ENCODE measurements around the gene STAT1. TPM values are rescaled to one million over a fixed set of nuclear protein-coding genes. Genes with fewer than 3 reads are reported as not detected.

Gene STAT1
- total and polyA plus RNA-seq, 4 donors: 21.6 to 80.1 (median 74.1) TPM

GRCh38 chr2:190994148-190994547, 19.8 kb downstream of the STAT1 start:
- Histone ChIP-seq H3K27me3 (ENCODE audit: control insufficient read depth in 3 of 3, insufficient read depth in 3 of 3, low read length in 2 of 3) (no peaks in the 10 kb centered on the region), H3K27ac (ENCODE audit: low read depth in 1 of 2, low read length in 1 of 2) (no peak overlapping the region), H3K9me3 (ENCODE audit: control insufficient read depth in 4 of 4, insufficient read depth in 3 of 4, low read length in 3 of 4) (no peaks in the 10 kb centered on the region), H3K4me3 (no peak overlapping the region), H3K4me1 (ENCODE audit: control insufficient read depth in 5 of 5, insufficient read depth in 5 of 5, low read length in 5 of 5) (peaks cover 0 to 1% (median 0%) of the 10 kb centered on the region in 5 donors), H3K9ac (ENCODE audit: insufficient read depth in 1 of 2, low read length in 2 of 2) (no peak overlapping the region), H3K36me3 (ENCODE audit: control insufficient read depth in 4 of 4, insufficient read depth in 4 of 4, low read length in 4 of 4) (peaks cover 36 to 54% (median 45%) of the 10 kb centered on the region in 4 donors)
- 97 to 98% methylated on average over 7 of the region's 7 CpGs for WGBS, 2 donors
- TF ChIP-seq, protein P1, sequence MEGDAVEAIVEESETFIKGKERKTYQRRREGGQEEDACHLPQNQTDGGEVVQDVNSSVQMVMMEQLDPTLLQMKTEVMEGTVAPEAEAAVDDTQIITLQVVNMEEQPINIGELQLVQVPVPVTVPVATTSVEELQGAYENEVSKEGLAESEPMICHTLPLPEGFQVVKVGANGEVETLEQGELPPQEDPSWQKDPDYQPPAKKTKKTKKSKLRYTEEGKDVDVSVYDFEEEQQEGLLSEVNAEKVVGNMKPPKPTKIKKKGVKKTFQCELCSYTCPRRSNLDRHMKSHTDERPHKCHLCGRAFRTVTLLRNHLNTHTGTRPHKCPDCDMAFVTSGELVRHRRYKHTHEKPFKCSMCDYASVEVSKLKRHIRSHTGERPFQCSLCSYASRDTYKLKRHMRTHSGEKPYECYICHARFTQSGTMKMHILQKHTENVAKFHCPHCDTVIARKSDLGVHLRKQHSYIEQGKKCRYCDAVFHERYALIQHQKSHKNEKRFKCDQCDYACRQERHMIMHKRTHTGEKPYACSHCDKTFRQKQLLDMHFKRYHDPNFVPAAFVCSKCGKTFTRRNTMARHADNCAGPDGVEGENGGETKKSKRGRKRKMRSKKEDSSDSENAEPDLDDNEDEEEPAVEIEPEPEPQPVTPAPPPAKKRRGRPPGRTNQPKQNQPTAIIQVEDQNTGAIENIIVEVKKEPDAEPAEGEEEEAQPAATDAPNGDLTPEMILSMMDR (IDR thresholded peaks at IDR 0.05; ENCODE audit: control extremely low read depth, extremely low read depth): no peak
- ATAC-seq (ENCODE audit: insufficient read depth, low FRiP score) (no peak), DNase-seq (no peak)

DNA sequence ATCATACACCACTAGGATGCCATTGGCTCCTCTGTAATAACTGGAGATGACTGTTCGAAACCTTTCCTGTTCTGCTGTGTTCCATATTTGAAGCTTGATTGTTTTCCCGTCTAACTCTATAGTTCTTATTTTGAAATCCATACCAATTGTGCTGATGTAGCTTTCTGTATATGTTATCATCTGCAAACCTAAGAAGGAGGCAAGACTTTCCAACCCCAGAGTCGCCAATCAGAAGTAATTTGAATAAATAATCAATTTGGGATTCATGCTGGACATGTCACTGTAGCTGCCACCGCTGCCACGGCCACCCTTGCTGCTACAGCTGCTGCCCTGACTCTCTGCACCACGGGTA, 20.7 kb downstream of the STAT1 start:
- DNase-seq (no peak), ATAC-seq (ENCODE audit: insufficient read depth, low FRiP score) (no peak)
- no peaks in the 10 kb centered on the region for H3K9me3 ChIP-seq (ENCODE audit: control insufficient read depth in 4 of 4, insufficient read depth in 3 of 4, low read length in 3 of 4)
- TF ChIP-seq, protein P1 (IDR thresholded peaks at IDR 0.05; ENCODE audit: control extremely low read depth, extremely low read depth): no peak
- H3K4me1 ChIP-seq (ENCODE audit: control insufficient read depth in 5 of 5, insufficient read depth in 5 of 5, low read length in 5 of 5): peaks cover 0 to 1% (median 0%) of the 10 kb centered on the region in 5 donors
- H3K9ac ChIP-seq (ENCODE audit: insufficient read depth in 1 of 2, low read length in 2 of 2): no peak overlapping the region
- no peaks in the 10 kb centered on the region for H3K27me3 ChIP-seq (ENCODE audit: control insufficient read depth in 3 of 3, insufficient read depth in 3 of 3, low read length in 2 of 3)
- H3K36me3 ChIP-seq (ENCODE audit: control insufficient read depth in 4 of 4, insufficient read depth in 4 of 4, low read length in 4 of 4): peaks cover 39 to 52% (median 46%) of the 10 kb centered on the region in 4 donors
- WGBS, 2 donors: 95 to 99% methylated on average over 6 of the region's 6 CpGs
- no peak overlapping the region for H3K27ac ChIP-seq (ENCODE audit: low read depth in 1 of 2, low read length in 1 of 2)
- no peak overlapping the region for H3K4me3 ChIP-seq

GRCh38 chr2:190990132-190990531, 23.8 kb downstream of the STAT1 start:
- Histone ChIP-seq H3K36me3 (ENCODE audit: control insufficient read depth in 4 of 4, insufficient read depth in 4 of 4, low read length in 4 of 4) (peaks cover 34 to 61% (median 50%) of the 10 kb centered on the region in 4 donors), H3K27ac (ENCODE audit: low read depth in 1 of 2, low read length in 1 of 2) (no peak overlapping the region), H3K4me1 (ENCODE audit: control insufficient read depth in 5 of 5, insufficient read depth in 5 of 5, low read length in 5 of 5) (no peaks in the 10 kb centered on the region), H3K4me3 (no peak overlapping the region), H3K9me3 (ENCODE audit: control insufficient read depth in 4 of 4, insufficient read depth in 3 of 4, low read length in 3 of 4) (no peaks in the 10 kb centered on the region), H3K27me3 (ENCODE audit: control insufficient read depth in 3 of 3, insufficient read depth in 3 of 3, low read length in 2 of 3) (no peaks in the 10 kb centered on the region), H3K9ac (ENCODE audit: insufficient read depth in 1 of 2, low read length in 2 of 2) (no peak overlapping the region)
- DNase-seq (no peak), ATAC-seq (ENCODE audit: insufficient read depth, low FRiP score) (no peak)
- TF ChIP-seq, protein P1 (IDR thresholded peaks at IDR 0.05; ENCODE audit: control extremely low read depth, extremely low read depth): no peak
- 92 to 94% methylated on average over 6 of the region's 6 CpGs for WGBS, 2 donors

DNA sequence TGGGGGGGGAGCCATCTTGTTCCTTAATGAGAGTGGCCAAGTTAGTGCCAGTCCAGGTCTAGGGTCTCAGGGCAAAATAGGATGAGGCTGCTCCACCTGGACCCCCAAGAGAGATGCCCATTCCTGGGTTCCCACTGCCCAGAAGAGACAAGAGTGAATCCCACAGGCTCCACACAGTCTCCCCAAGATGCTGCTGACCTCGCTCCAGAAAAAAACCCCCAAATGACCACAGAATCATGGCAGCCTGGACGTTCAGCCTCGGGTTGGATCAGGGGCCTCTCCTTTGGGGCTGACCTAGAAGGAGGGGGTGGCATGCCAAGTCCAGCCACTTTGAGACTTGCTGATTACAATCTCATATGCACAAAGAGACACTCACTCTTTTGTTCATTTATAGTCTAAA, 25.1 kb downstream of the STAT1 start:
- peaks cover 25 to 62% (median 49%) of the 10 kb centered on the region in 4 donors for H3K36me3 ChIP-seq (ENCODE audit: control insufficient read depth in 4 of 4, insufficient read depth in 4 of 4, low read length in 4 of 4)
- no peaks in the 10 kb centered on the region for H3K27me3 ChIP-seq (ENCODE audit: control insufficient read depth in 3 of 3, insufficient read depth in 3 of 3, low read length in 2 of 3)
- no peak overlapping the region for H3K27ac ChIP-seq (ENCODE audit: low read depth in 1 of 2, low read length in 1 of 2)
- H3K9ac ChIP-seq (ENCODE audit: insufficient read depth in 1 of 2, low read length in 2 of 2): no peak overlapping the region
- DNase-seq: no peak
- H3K4me3 ChIP-seq: no peak overlapping the region
- H3K4me1 ChIP-seq (ENCODE audit: control insufficient read depth in 5 of 5, insufficient read depth in 5 of 5, low read length in 5 of 5): no peaks in the 10 kb centered on the region
- no peak for ATAC-seq (ENCODE audit: insufficient read depth, low FRiP score)
- 97 to 98% methylated on average over 3 of the region's 3 CpGs for WGBS, 2 donors
- TF ChIP-seq, protein P1 (IDR thresholded peaks at IDR 0.05; ENCODE audit: control extremely low read depth, extremely low read depth): no peak
- H3K9me3 ChIP-seq (ENCODE audit: control insufficient read depth in 4 of 4, insufficient read depth in 3 of 4, low read length in 3 of 4): no peaks in the 10 kb centered on the region

Data from lung (tissue), 12 donors.